ENCODE results near the gene GNB5.

DNA sequence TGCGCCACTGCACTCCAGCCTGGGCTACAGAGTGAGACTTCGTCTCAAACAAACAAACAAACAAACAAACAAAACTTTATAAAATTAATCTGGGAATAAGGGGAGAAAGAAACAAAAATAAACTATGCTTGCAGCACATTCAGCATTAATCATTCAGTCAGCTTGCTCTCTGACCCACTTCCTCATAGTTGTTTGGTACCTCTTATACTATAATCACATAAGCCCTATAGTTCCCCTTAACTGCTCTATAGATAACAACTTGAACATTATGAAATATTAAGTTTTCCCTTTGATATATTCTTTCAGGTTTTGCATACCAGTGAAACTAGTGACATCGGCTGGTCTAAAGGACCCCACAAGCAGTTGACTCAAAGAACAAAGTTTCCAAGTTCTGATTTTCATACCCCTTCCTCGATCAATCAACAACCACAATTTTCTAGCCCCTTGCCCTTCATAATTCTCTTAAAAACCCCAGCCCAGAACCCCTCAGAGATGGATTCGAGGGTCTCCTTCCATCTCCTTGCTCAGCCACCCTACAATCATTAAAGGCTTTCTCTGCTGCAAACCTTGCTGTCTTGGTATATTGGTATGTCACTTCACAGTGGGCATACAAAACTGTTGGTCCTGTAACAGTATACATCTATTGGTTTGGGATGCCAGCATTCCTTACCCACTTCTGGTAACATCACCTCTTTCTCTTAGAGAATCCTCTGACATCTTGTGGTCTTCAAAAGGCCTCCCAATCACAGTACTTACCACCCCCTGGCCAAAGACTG lies 105.0 kb downstream of the GNB5 start:
- TF ChIP-seq, protein P1, sequence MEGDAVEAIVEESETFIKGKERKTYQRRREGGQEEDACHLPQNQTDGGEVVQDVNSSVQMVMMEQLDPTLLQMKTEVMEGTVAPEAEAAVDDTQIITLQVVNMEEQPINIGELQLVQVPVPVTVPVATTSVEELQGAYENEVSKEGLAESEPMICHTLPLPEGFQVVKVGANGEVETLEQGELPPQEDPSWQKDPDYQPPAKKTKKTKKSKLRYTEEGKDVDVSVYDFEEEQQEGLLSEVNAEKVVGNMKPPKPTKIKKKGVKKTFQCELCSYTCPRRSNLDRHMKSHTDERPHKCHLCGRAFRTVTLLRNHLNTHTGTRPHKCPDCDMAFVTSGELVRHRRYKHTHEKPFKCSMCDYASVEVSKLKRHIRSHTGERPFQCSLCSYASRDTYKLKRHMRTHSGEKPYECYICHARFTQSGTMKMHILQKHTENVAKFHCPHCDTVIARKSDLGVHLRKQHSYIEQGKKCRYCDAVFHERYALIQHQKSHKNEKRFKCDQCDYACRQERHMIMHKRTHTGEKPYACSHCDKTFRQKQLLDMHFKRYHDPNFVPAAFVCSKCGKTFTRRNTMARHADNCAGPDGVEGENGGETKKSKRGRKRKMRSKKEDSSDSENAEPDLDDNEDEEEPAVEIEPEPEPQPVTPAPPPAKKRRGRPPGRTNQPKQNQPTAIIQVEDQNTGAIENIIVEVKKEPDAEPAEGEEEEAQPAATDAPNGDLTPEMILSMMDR (IDR thresholded peaks at IDR 0.05; ENCODE audit: poor library complexity) = no peak
- TF ChIP-seq EZH2 (IDR thresholded peaks at IDR 0.05; ENCODE audit: borderline replicate concordance) (no peak), EZH2phosphoT487 (IDR thresholded peaks at IDR 0.05; ENCODE audit: low read depth, severe bottlenecking, unreplicated experiment) (no peak)

All from hepatocyte (in vitro differentiated cells).